NCI-H2227 treated with DMSO at 0.1 percent for 48 hours (cell line): ENCODE data around the gene SMAD3.

ENCODE experiments used
- DNase-seq: peaks from one replicate; lab custom pipeline; 2025; lab: John Stamatoyannopoulos, UW

Gene SMAD3

DNA sequence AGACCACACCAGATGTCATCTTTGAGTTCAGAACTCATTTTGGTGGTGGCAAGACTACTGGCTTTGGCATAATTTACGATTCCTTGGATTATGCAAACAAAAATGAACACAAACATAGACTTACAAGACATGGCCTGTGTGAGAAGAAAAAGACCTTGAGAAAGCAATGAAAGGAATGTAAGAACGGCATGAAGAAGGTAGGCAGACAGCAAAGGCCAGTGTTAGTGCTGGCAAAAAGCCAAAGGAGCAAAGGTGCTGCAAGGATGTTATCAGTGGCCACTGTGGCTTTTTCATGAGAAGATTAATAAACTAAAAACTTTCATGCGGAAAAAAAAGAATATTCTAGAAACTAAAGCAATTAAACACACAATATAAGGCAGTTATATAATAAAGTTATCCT lies 167.2 kb downstream of the SMAD3 start:
- DNase-seq: no peak

DNA sequence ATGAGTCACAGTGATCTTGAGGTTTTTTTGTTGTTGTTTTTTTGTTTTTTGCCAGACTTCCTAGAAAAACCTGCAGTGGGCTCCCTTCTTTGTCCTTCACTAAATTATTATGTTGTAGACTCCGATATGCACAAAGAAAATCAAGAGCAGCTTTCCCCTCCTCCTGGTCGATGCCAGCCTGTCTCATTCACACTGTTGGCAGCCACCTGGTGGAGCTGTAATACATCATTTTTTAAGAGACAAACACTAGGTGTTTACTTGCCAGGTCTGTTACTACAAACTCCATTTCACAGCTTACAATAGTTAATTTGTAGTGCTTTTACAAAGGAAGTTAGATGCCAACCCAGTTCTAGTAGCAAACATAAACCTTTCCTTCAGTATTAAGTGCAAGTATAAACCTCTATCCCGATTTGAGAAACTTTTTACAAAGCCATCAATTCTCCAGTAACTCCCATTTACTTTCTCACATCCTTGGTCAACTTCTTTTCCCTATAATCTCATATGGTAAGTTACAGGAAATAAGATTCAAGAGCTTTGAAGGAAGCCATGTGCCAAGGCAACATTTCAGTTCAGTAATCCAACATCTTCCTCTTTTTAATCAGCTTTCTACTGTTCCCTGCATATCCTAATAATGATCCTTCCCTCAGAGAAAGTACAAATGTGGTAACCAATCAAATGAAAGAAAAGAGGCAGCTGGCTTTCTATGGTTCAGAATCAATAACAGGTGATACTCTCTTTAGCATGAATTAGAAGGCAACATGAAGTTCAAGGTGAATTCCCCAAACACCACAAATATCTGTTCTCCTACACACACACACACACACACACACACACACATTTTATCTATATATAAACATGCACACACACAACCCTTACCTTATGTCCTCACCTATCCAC lies 175.1 kb downstream of the SMAD3 start:
- DNase-seq: peak; percentile 27

DNA sequence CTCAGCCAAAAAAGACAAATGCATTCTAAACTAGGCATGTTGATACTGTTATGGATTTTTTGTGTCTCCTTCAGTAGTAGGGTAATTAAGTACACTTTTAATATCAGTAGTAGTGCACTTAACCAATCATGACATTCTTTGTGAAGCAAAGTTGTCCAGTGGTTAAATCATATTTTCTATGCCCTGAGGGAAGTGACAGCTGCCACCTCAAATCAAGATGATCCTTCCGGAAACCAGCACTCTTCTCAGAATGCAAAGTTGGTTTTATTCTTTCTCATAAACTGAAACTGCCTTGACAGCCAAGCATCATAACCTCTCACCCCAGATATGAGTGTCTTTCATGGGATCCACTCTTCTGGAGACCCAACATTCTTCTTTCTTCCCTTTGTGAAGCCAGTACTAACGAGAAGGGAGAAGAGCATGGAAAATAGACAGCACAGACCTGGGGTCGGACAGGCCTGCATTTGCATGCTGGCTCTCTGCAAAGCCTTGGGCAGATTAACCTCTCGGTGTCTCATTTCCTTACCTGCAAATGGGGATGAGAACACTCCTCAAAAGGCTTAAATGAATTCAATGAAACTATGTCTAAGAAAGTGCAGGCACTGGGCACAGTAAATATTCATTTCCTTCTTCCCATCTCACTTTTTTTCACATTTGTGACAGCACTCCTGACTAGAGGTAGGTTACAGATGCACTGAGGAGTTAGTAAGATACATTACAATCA lies 175.9 kb downstream of the SMAD3 start:
- no peak for DNase-seq

DNA sequence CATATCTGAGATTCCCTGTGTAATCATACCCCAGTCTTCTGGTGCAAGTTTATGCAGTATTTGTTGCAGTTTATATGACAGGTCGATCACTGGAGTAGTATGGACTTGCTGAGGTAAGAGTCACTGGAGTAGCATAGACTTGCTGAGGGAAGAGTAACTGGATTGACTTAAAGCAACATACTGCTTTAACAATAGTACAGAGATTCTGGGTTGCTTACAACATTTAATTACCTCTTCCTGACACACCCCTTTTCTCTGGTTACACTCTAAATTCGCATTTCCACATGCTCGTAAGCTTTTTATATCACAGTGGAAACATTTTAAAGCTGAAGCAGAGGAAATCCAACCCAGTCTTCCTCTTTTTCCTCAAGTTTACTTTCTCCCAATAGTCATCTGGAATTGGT lies 177.3 kb downstream of the SMAD3 start:
- no peak for DNase-seq
